GM12878 (cell line): Measurements from ENCODE around the gene MEG3. TPM values are rescaled to one million over a fixed set of nuclear protein-coding genes. Genes with fewer than 3 reads are reported as not detected.

Source experiments
- ATAC-seq: fragments of 200-7000 bp; cut with Tn5 transposase; 3 replicates; pipeline ENCODE4 v1.9.1; 2020; ENCODE audit warnings: mild to moderate bottlenecking, moderate library complexity
- BruUV-seq: library from RNA; stranded (reverse); fragments of 400-500 nt; replicated peaks from 2 replicates; lab custom pipeline; 2021; lab: Mats Ljungman, UMichigan
- CTCF ChIA-PET: fragments of 300-600 bp; sonication (Branson Sonifier 250); formaldehyde crosslinking; extraction: SDS; loops from one replicate; lab custom pipeline; 2021; ENCODE audit warnings: inconsistent platforms; lab: Yijun Ruan, JAX
- POLR2A ChIA-PET: fragments of 350-600 bp; formaldehyde crosslinking; extraction: SDS; loops from one replicate; lab custom pipeline; 2021; ENCODE audit warnings: inconsistent platforms; lab: Charles Lee
- RAD21 ChIA-PET: fragments of 300-600 bp; sonication (Branson Sonifier 250); formaldehyde crosslinking; loops from one replicate; lab custom pipeline; 2023; ENCODE audit warnings: antibody characterized with exemption; ENCODE audit not compliant: unreplicated experiment; lab: Charles Lee
- SMC1A ChIA-PET: fragments of 300-600 bp; sonication (Branson Sonifier 250); formaldehyde crosslinking; loops from one replicate; lab custom pipeline; 2023; ENCODE audit not compliant: unreplicated experiment, uncharacterized antibody; lab: Charles Lee
- DNase-seq: peaks from one replicate; pipeline ENCODE4 v3.0.0-alpha.2; 2011; ENCODE audit warnings: low read depth, low spot score
- FAIRE-seq: peaks from 3 replicates; lab custom pipeline; 2011; peaks lifted over from hg19 to GRCh38; lab: Jason Lieb, UNC
- H2AFZ ChIP-seq: 2 replicates; pipeline ENCODE4 v1.6.0; 2011; ENCODE audit warnings: low read depth, low read length, control low read depth; ENCODE audit not compliant: control insufficient read depth
- H3K27ac ChIP-seq: 2 replicates; pipeline ENCODE4 v1.5.1; 2011; ENCODE audit warnings: control low read depth; ENCODE audit not compliant: control insufficient read depth, insufficient read depth
- H3K27me3 ChIP-seq, 2 experiments: replicated peaks in 1 of 2; 2 replicates each; pipeline versions ENCODE4 v1.6.0 to v1.6.1; 2011; ENCODE audit warnings: low read length in 1 of 2; ENCODE audit not compliant: control insufficient read depth in 2 of 2, insufficient read depth in 2 of 2
- H3K36me3 ChIP-seq, 2 experiments: 2 replicates each; pipeline ENCODE4 v1.5.1; 2011; ENCODE audit warnings: low read length in 1 of 2; ENCODE audit not compliant: control insufficient read depth in 2 of 2, insufficient read depth in 2 of 2
- H3K4me1 ChIP-seq: 2 replicates; pipeline ENCODE4 v1.6.1; 2011; ENCODE audit warnings: mild to moderate bottlenecking, low read length, moderate library complexity, mixed read lengths; ENCODE audit not compliant: control insufficient read depth, insufficient read depth
- H3K4me2 ChIP-seq: 2 replicates; pipeline ENCODE4 v1.6.0; 2011; ENCODE audit warnings: control low read depth; ENCODE audit not compliant: control insufficient read depth, insufficient read depth
- H3K4me3 ChIP-seq: fragments of 200-600 bp; sonication (generic); 2 replicates; pipeline ENCODE4 v1.5.1; 2016
- H3K79me2 ChIP-seq: 2 replicates; pipeline ENCODE4 v1.6.0; 2011; ENCODE audit warnings: low read length; ENCODE audit not compliant: control insufficient read depth, insufficient read depth
- H3K9ac ChIP-seq: 2 replicates; pipeline ENCODE4 v1.8.0; 2011; ENCODE audit warnings: low read length, control low read depth, mixed read lengths; ENCODE audit not compliant: control insufficient read depth, insufficient read depth
- H3K9me3 ChIP-seq: replicated peaks from 3 replicates; pipeline ENCODE4 v1.5.1; 2011; ENCODE audit warnings: mild to moderate bottlenecking, low read length; ENCODE audit not compliant: control insufficient read depth, insufficient read depth
- H4K20me1 ChIP-seq: 2 replicates; pipeline ENCODE4 v1.6.0; 2011; ENCODE audit not compliant: control insufficient read depth, insufficient read depth
- ATF2 ChIP-seq: IDR thresholded peaks from 2 replicates; pipeline ENCODE4 v1.6.1; 2012; ENCODE audit warnings: low read length, inconsistent platforms
- BCL11A ChIP-seq: IDR thresholded peaks from 2 replicates; pipeline ENCODE4 v1.6.1; 2011; ENCODE audit warnings: low read depth, low read length
- CBX5 ChIP-seq: sonication (generic); IDR thresholded peaks from 2 replicates; pipeline ENCODE4 v1.6.1; 2016; ENCODE audit warnings: low read depth, moderate library complexity, mild to moderate bottlenecking, inconsistent platforms
- GABPA ChIP-seq: IDR thresholded peaks from 2 replicates; pipeline ENCODE4 v1.6.1; 2014; ENCODE audit warnings: antibody characterized with exemption, low read depth, mild to moderate bottlenecking, inconsistent platforms
- HDGF ChIP-seq: fragments of 450-650 bp; IDR thresholded peaks from 2 replicates; pipeline ENCODE4 v1.6.1; 2016; ENCODE audit warnings: antibody characterized with exemption
- IRF4 ChIP-seq: IDR thresholded peaks from 2 replicates; pipeline ENCODE4 v1.6.1; 2011; ENCODE audit warnings: low read depth, low read length
- MLLT1 ChIP-seq: fragments of 450-650 bp; IDR thresholded peaks from 2 replicates; pipeline ENCODE4 v1.6.1; 2016; ENCODE audit warnings: mild to moderate bottlenecking
- PKNOX1 ChIP-seq: fragments of 450-650 bp; IDR thresholded peaks from 2 replicates; pipeline ENCODE4 v1.6.1; 2016; ENCODE audit warnings: mild to moderate bottlenecking
- RAD21 ChIP-seq: IDR thresholded peaks from 2 replicates; pipeline ENCODE4 v1.6.1; 2011; ENCODE audit warnings: mild to moderate bottlenecking, low read depth, low read length, moderate library complexity; ENCODE audit not compliant: insufficient read depth
- SMC3 ChIP-seq: IDR thresholded peaks from 2 replicates; pipeline ENCODE4 v1.6.1; 2011; ENCODE audit warnings: low read length, improper control_type of control experiment, borderline replicate concordance
- SREBF1 ChIP-seq: IDR thresholded peaks from 2 replicates; pipeline ENCODE4 v1.6.1; 2012; ENCODE audit warnings: mild to moderate bottlenecking, low read length
- SUPT20H ChIP-seq: IDR thresholded peaks from 2 replicates; pipeline ENCODE4 v1.6.1; 2011; ENCODE audit warnings: low read depth, mild to moderate bottlenecking, low read length, moderate library complexity, borderline replicate concordance; ENCODE audit not compliant: control insufficient read depth
- TCF7 ChIP-seq: IDR thresholded peaks from 2 replicates; pipeline ENCODE4 v1.6.1; 2014; ENCODE audit warnings: antibody characterized with exemption, borderline replicate concordance
- WRNIP1 ChIP-seq: IDR thresholded peaks from 2 replicates; pipeline ENCODE4 v1.6.1; 2011; ENCODE audit warnings: low read depth, low read length, improper control_type of control experiment, borderline replicate concordance
- ZBTB4 ChIP-seq: fragments of 450-650 bp; formaldehyde crosslinking; IDR thresholded peaks from 2 replicates; pipeline ENCODE4 v1.4.0; 2022; ENCODE audit warnings: mild to moderate bottlenecking, moderate library complexity
- ZNF207 ChIP-seq: fragments of 450-650 bp; IDR thresholded peaks from 2 replicates; pipeline ENCODE4 v1.6.1; 2014; ENCODE audit warnings: antibody characterized with exemption, mild to moderate bottlenecking, borderline replicate concordance
- ZNF274 ChIP-seq: IDR thresholded peaks from one replicate; pipeline ENCODE4 v1.8.0; 2011; ENCODE audit not compliant: insufficient read length, insufficient read depth
- ZNF622 ChIP-seq: fragments of 450-650 bp; IDR thresholded peaks from 2 replicates; pipeline ENCODE4 v1.6.1; 2017; ENCODE audit warnings: mild to moderate bottlenecking, inconsistent platforms
- WGBS: methylation state at CpG from one replicate; pipeline ENCODE4 v1.1.6; 2016; ENCODE audit warnings: low lambda C conversion rate; ENCODE audit not compliant: insufficient replicate concordance, insufficient coverage; ENCODE audit errors: missing lambda C conversion rate; 5-methylcytosine and 5-hydroxymethylcytosine counted together
- in situ Hi-C: fragments of 300-500 bp; cut with MboI; formaldehyde crosslinking; loops from 9 replicates; pipeline ENCODE4 v1.14.3; 2018; ENCODE audit warnings: mixed read lengths
- intact Hi-C: fragments of 100-400 bp; cut with micrococcal nuclease; formaldehyde crosslinking; loops from one replicate; pipeline ENCODE4 v1.14.2; 2022; ENCODE audit not compliant: unreplicated experiment
- polyA plus RNA-seq, 11 experiments: library from polyadenylated mRNA; depleted of rRNA in 4 of 11; unstranded in 6 of 11; stranded (reverse) in 5 of 11; fragments of >200 nt; fragmentation: Nextera tagmentation in 4 of 11; fragmentation: Illumina TruSeq in 1 of 11; extraction: Ambion mirVana in 4 of 11; extraction: Trizol in 1 of 11; gene quantifications; 1 replicate in 1 of 11; 2 replicates in 10 of 11; pipeline versions ENCODE4 v1.2.1 to v1.2.3, GENCODE V29; 2011 to 2016; ENCODE audit warnings: inconsistent platforms in 2 of 11, missing spikeins in 2 of 11, low read depth in 1 of 11
- total RNA-seq, 4 experiments: library from RNA; depleted of rRNA in 3 of 4; stranded (reverse); fragments of >200 nt in 3 of 4; fragmentation: Illumina TruSeq in 1 of 4; extraction: Trizol in 1 of 4; gene quantifications; 2 replicates each; pipeline versions ENCODE4 v1.2.1 to v1.2.3, GENCODE V29; 2013 to 2021

Gene MEG3
- total and polyA plus RNA-seq, 10 of the 15 experiments (the other 5 are each of a cell fraction or from before 2014, with no cell fraction given): 0.03 to 2.9 (median 0.95) TPM; not detected in 7

- FAIRE-seq (no peak), DNase-seq (no peak), ATAC-seq (no peak)
- Histone ChIP-seq H2AFZ (no peak overlapping the region), H3K4me1 (no peaks in the 10 kb centered on the region), H3K27ac (no peak overlapping the region), H4K20me1 (no peaks in the 10 kb centered on the region), H3K9me3 (no peaks in the 10 kb centered on the region), H3K27me3 (peaks cover 0 to 2% of the 10 kb centered on the region in 2 experiments; a peak in 2 of 4 replicates), H3K4me3 (no peak overlapping the region), H3K4me2 (no peak overlapping the region), H3K9ac (no peak overlapping the region), H3K36me3 (no peaks in the 10 kb centered on the region), H3K79me2 (no peaks in the 10 kb centered on the region)
- ChIA-PET CTCF (interaction anchor here (1.0 kb wide), 1 partner anchor 397 kb away, joined by 3 read pairs; no protein-coding TSS in a partner anchor), SMC1A (no interaction called here), RAD21 (no interaction called here), POLR2A (no interaction called here)
- 12% methylated on average over 13 of the region's 13 CpGs for WGBS
- no peak for TF ChIP-seq TCF7
- no peak for TF ChIP-seq SMC3
- TF ChIP-seq HDGF: no peak
- no peak for TF ChIP-seq RAD21
- TF ChIP-seq ZNF207: no peak
- TF ChIP-seq GABPA: no peak
- TF ChIP-seq PKNOX1: no peak
- no peak for TF ChIP-seq BCL11A
- TF ChIP-seq WRNIP1: no peak
- TF ChIP-seq MLLT1: no peak
- TF ChIP-seq SUPT20H: no peak
- no peak for TF ChIP-seq ZBTB4
- no peak for TF ChIP-seq ZNF274
- TF ChIP-seq IRF4: no peak
- no peak for TF ChIP-seq SREBF1
- no peak for TF ChIP-seq ATF2
- no peak for TF ChIP-seq ZNF622
- TF ChIP-seq CBX5: no peak
- in situ Hi-C loops (no loop called here), intact Hi-C loops (no loop called here)
- BruUV-seq: no TSS peak
These were observed 43.2 kb upstream of the MEG3 start for GRCh38 chr14:100782516-100783320.
